Lung microvascular endothelial cell (primary cell): ENCODE results near the gene TMA7. TPM values are rescaled to one million over a fixed set of nuclear protein-coding genes. Genes with fewer than 3 reads are reported as not detected.
"Not testable (repeated sequence)": the region's sequence is repeated elsewhere in the genome, so short reads cannot be mapped to it uniquely, and the experiment has no call there.

Experiments used
- DNase-seq, 2 donors: peaks; one replicate each; pipeline versions ENCODE4 v3.0.0 to v3.0.0-alpha.2; 2010; ENCODE audit warnings: low read depth in 2 of 2
- total RNA-seq: library from RNA; depleted of rRNA; stranded (reverse); fragments of >200 nt; gene quantifications from 2 replicates; pipeline ENCODE4 v1.2.1, GENCODE V29; 2014

TMA7 gene
- total RNA-seq, 1 donor from 2014 or later = 246 TPM

DNA sequence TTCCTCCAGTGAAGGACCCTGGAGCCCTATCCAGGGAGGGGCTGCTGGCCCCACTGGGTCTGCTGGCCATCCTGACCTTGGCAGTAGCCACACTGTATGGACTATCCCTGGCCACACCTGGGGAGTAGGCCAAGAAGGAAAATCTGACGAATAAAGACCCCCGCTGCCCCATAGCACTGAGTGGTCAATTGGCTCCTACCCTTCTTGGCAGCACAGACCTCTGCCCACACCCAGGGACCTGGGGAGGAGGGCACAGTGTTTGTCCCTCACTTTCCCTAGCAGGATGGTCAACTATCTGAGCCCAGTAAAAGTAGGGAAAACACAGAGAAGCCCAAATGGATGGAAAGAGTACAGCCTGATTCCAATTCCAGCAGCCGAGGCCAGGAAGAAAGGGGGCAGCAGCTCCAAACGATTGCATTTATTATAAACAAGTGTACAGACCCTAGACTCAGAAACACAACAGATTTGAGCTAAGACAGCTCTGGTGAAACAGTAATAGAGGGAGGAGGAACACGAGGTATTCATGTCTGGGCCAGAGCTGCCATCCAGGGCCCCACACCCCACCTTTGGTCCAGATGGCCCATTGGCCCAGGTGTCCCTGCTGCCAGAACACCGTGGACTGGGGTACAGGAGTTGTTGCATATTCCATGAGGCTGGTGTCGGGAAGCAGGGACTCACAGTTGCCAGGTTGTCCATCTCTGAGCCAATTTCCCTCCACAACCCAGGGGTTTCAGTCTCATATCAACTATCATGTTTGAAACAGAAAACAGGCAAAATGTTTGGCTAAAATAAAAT lies 27.6 kb downstream of the TMA7 start:
- no peak for DNase-seq

DNA sequence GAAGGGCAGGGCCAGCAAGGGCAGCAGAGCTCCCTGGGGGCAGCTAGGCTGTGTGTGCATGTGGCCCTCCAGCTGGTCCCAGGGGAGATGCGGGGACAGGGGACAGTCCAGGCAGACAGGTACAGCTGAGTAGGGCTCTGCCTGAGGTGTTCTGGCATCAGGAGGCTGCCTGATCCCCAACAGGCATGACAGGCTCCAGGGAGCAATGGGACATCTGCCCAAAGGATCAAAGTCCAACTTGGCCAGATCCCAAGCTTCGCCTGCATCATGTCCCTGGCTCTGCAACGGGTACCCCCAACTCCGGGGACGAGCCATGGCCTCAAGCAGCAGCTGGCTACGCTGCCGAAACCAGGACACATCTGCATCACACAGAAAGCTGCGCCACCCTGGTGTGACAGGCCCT lies 28.3 kb downstream of the TMA7 start:
- no peak for DNase-seq

DNA sequence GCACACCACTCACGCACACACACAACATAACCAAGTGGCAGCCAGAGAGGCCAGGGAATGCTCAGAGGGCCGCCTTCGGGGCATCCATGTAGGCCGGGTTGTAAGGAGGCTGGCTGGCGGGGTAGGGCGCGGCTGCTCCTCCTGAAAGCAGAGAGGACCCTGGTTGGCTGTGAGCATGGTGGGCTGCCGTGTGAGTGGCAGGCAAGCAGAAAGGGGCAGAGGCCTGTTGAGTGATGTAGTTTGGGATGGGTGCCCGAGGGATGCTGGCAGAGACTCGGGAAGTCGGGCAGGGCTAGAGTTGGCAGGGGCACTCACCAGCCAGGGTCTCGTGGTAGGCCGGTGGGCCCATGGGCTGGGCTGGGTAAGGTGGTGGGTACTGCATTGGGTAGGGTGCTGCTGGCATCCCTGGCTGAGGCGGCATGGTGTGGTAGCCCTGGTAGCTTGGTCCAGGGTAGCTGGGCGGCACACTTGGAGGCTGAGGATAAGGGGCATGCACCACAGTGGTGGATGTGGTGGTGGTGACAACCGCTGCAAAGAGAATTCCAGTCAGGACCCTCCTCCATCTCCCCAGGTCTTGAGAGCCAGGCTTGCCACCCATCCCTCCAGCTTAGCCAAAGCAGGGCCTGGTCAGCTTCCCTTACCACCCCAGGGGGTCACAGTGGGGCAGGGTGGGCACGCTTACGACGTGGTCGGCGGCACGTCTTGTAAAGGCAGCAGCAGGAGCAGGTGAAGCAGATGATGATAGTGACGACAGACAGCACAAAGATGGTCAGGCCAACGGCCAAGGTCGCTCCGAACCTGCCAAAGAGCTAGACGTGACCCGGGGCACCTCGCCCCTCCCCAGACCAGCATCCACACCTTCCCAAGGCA lies 29.2 kb downstream of the TMA7 start:
- no peak for DNase-seq

DNA sequence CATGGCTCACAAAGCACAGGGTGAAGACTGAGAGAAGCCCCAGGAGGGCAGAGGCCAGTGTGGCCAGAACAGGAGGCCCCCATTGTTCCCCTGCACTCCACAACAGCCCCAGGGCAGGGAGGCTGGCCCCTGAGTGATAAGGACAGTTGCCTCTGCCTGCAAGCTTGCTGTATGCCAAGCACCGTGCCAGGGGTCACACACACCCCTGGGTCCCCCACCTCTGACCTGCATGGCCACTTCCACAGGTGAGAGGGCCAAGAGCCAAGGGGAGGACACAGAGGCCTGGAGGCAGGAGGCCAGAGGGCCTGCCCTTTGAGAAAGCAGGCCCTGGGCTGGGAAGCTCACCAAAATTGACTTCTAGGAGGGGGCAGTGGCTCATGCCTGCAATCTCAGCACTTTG lies 30.2 kb downstream of the TMA7 start:
- no peak for DNase-seq

DNA sequence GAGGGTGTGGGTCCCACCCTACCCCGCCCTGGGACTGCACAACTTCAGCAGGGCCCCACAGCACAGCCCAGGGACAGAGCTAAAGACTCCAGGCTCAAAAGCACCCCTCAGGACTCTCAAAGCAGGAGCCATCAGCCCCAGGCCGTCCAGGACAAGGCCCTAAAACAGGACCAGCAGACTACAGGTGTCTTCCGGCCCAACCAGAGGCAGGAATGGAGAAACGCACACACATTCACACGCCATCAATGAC lies 32.5 kb downstream of the TMA7 start:
- DNase-seq = no peak

DNA sequence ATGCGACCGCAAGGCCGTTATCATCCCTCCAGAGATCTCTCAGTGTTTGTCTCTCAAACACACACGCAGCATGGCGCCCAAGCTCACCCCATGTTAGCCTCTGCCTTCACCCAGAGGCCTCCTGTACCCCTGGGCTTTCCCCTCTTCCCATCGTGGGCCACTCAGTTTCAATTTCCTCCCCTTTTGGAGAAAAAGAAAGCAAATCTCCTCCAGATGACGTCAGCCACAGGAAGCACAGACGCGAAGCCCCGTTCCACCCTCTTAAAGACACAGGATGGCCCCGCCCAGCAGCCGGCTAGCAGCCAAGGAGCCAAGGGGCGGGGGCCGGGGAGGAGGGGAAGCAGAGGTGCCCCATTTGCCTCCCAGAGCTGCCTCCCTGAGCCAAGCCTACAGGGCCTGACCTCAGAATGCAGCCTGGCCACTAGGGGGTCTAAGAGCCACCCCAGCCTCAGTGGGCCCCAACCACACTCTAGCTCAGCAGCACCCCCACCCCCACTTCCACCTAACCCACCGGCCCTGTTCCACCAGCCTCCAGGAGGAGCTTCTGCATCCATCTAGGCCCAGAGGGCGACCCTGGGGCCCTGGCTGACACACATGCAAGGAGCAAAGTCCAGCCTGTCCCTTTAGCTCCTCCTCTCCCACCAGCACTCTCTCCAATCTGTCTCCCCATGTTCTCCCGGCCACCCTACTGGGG lies 33.0 kb downstream of the TMA7 start:
- peak; percentile 62 to 94 for DNase-seq

DNA sequence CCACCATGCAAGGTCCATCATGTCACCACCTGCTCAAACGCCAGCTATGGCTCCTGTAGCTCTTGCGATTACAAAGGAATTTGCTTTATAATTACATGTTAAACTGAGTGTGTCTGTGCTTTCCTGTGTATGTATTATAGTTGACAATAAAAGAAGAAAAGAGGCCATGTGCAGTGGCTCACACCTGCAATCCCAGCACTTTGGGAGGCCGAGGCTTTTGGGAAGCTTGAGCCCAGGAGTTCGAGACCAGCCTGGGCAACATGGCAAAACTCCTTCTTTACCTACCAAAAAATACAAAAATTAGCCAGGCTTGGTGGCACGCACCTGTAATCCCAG lies 33.5 kb downstream of the TMA7 start:
- no peak for DNase-seq

DNA sequence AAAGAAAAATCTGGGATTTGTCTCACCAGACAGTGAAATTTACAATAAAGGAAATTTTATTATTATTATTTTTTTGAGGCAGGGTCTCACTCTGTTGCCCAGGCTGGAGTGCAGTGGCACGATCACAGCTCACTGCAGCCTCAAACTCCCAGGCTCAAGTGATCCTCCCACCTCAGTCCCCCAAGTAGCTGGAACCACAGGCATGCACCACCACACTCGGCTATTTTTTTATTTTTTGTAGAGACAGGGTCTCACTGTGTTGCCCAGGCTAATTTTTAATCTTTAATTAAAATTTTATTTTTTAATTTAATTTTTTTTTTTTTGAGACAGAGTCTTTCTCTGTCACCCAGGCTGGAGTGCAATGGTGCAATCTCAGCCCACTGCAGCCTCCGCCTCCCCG lies 34.0 kb downstream of the TMA7 start:
- DNase-seq = not testable (repeated sequence)

DNA sequence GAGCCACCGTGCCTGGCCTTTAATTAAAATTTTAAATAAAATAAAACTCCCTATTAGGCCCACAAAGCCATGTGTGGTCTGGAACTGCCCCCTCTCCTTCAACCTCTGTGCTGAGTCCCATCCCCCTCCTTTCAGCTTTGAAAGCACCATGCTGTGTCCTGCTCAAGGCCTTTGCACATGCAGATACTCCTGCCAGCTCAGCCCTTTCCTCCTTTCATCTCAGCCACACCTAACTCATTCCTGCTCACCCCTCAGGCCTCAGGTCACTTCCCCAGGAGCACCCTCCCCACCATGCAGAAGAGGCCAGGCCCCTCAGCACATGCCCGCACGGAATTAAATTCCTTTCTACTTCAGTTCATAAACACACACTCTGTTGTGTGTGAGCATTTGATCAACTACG lies 34.6 kb downstream of the TMA7 start:
- no peak for DNase-seq

DNA sequence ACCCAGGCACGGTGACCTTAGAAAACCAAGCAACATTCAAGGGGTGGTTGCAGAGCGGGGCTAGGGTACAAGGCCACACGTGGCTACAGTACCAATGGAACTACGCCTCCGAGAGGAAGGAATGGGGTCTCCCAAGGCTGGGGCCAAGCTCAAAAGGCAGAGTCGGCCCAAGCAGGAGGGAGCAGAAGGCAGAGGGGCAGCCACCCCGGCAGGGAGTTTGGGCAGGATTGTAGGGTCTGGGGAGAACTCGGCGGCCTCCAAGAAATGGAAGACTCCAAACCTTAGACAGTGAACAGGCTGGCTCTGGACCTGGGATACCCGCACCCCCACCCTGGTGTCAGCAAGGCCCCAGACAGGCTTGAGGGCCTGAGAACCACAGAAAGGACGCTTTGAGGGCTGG lies 35.1 kb downstream of the TMA7 start:
- DNase-seq = no peak

DNA sequence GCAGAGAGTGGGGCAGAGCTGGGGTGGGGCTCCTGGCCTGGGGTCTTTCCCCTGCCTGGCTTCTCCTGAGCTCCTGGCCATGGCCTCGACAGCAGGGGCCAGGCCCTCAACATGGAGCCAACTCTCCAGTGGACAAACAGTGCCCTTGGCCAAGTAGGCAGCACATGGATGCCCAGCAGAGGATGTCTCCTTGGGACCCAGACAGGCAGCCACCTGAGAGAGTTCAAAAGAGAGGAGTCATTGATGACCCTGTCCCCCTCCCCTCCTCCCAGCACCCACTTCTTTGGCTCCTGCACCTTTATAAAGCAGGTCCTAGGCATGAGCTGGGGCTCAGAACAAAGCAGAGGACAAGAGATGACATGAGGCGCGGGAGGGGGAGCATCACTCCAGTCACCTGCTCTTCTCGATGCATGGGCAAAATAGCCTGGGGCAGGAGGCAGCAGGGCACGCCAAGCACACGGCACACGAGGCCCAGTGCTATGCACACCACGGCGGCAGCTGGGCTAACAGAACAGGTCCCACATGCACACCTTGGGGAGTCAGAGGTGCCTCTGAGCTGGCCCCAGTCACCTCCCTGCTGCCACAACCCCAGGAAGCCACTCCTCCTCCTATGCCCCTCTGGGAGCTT lies 36.5 kb downstream of the TMA7 start:
- no peak for DNase-seq

DNA sequence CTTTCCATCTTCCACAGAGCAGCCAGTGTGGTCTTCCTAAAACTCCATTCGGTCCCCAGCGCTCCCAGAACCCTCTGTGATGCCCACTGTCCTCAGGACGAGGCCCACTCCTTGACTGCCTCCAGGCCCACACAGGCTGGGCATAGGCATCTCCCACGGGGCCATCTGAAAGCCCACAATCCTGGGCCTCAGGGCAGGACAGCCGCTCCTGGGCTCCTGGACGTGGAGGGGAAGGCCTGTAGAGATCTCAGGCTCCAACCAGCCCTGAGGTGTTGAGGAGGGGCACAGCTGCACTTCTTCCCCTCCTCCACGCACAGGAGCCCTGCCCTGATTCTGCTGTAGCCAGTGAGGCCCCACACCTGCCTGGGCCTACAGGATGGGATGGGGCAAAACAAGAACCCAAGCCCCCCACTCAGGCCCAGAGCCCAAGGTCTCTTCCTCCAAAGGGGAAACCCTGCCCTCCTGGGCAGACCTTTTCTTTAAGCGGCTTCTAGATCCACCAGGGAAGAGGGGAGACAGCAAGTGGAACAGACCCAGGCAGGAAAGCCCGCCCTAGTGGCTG lies 38.0 kb downstream of the TMA7 start:
- no peak for DNase-seq

DNA sequence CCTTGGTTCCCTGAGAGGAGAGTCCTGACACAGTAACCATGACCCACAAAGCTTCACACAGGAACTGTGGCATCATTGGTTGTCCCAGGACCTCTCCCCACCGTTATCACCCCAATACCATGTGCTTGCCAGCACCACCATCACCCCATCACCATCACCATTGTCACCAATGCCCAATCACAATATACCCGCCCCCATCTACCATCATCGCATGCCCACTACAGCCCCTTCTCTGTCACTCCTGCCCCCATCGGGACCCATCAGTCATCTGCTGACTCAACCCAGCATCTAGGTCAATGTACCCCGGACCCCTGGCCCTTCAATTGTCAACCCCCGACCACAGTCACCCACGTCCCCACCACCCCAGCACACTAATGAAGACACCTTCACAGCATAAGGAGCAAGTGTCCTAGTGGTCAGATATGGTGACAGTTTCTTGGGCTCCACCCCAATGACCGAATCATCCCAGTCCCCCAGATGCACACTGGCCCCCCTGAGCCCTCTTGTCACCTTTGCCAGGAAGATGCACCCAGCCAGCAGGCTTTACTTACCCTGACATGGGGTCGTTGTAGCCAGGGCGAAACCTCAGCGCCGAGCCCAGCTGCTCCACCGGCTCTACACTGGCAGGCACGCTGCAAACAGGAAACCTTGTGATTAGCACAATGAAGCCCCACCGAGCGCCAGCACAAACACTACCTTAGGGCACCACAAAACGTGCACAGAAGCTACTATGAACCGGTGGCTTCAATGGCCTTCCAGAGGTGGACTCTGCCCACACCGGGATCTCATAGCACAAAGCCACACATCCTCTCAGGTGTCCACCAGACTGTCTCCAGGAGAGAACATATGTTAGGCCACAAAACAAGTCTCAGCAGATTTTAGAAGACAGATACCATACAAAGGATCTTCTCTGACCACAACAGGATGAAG lies 38.8 kb downstream of the TMA7 start:
- peak in 1 of 2 donors; percentile 57 for DNase-seq

DNA sequence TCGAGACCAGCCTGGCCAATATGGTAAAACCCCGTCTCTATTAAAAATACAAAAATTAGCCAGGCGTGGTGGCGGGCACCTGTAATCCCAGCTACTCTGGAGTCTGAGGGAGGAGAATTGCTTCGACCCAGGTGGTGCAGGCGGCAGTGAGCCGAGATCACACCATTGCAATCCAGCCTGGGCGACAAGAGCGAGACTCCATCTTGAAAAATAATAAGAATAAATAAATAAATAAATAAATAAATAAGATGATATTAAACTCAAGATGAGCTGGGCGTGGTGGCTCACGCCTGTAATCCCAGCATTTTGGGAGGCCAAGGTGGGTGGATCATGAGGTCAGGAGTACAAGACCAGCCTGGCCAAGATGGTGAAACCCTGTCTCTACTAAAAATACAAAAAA lies 40.8 kb downstream of the TMA7 start:
- DNase-seq = not testable (repeated sequence)

DNA sequence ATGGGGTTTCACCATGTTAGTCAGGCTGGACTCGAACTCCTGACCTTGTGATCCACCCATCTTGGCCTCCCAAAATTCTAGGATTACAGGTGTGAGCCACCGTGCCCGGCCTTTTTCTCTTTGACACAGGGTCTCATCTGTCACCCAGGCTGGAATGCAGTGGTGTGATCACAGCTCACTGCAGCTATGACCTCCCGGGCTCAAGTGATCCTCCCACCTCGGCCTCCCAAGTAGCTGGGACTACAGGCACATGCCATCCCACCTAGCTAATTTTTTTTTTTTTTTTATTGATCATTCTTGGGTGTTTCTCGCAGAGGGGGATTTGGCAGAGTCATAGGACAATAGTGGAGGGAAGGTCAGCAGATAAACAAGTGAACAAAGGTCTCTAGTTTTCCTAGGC lies 42.8 kb downstream of the TMA7 start:
- DNase-seq = not testable (repeated sequence)

DNA sequence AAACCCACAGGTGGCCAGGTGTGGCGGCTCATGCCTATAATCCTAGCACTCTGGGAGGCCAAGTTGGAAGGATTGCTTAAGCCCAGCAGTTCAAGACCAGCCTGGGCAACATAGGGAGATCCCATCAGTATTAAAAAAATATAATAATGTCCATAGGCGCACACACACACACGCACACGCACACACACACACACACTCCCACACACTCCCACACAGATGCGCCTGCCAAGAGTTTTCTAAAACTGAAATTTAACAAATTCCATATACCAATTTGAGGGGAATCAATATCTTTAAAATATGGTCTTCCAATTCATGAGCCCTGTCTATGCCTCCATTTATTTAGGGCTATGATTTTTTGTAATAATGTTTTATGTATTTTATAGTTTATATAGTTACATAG lies 46.9 kb downstream of the TMA7 start:
- no peak for DNase-seq

DNA sequence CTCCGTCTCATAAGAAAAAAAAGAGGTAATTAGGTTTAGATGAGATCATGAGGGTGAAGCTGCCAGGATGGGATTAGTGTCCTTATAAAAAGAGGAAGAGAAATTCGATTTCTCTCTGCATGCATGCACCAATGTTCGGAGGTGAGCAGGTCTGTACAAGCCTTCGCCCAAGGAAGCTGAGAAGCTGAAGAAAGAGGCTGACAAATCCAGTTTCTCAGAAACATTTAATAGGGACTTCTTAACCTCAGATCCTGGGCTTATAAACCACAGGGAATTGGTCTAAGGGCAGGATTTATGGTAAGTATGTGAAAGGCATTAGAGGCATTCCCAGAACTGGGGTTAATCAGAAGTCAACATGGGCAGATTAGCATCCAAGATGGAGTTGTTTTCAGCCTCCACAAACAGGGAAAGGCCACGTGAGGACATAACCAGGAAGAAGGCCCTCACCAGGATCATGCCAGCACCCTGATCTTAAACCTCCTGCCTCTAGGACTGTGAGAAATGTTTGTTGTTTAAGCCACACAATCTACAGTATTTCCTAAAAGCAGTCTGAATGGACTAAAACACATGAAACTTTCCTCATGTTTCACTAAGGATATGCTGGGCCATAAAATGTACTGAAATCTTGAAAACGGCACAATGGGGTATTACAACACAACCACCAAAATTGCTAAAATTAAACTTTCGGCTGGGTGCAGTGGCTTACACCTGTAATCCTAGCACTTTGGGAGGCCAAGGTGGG lies 52.6 kb downstream of the TMA7 start:
- no peak for DNase-seq

DNA sequence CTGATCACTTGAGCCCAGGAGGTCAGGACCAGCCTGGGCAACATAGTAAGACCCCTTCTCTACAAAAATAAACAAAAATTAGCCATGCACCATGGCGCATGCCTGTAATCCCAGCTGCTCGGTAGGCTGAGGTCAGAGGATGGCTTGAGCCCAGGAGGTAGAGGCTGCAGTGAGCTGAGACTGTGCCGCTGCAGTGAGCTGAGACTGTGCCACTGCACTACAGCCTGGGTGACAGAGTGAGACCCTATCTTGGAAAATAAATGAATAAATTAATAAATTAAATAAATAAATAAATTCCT lies 53.1 kb downstream of the TMA7 start:
- no peak for DNase-seq
